T-helper 2 cell treated with Interferon-gamma antibody and Interleukin-4, amounts not matched to agents 5 μg/mL and 100 μg/mL, for 36 hours (primary cell): ENCODE results near the gene GLUD1.
"Not testable (repeated sequence)": the region's sequence is repeated elsewhere in the genome, so short reads cannot be mapped to it uniquely, and the experiment has no call there.

Source experiments
- DNase-seq: peaks from one replicate; pipeline ENCODE4 v3.0.0; 2021; ENCODE audit warnings: low spot score
- H3K27ac Mint-ChIP-seq: one replicate; pipeline ENCODE4 v1.8.0; 2021; ENCODE audit warnings: mild to moderate bottlenecking, mixed read lengths
- H3K27me3 Mint-ChIP-seq: one replicate; pipeline ENCODE4 v1.8.0; 2021; ENCODE audit warnings: low read depth, mixed read lengths
- H3K36me3 Mint-ChIP-seq: one replicate; pipeline ENCODE4 v1.8.0; 2021; ENCODE audit warnings: low read depth, mixed read lengths
- H3K4me1 Mint-ChIP-seq: one replicate; pipeline ENCODE4 v1.8.0; 2021; ENCODE audit warnings: low read depth, mixed read lengths
- H3K4me3 Mint-ChIP-seq: one replicate; pipeline ENCODE4 v1.8.0; 2022; ENCODE audit warnings: mild to moderate bottlenecking, moderate library complexity, mixed read lengths
- H3K9me3 Mint-ChIP-seq: one replicate; pipeline ENCODE4 v1.8.0; 2021; ENCODE audit warnings: mixed read lengths

The GLUD1 gene

DNA sequence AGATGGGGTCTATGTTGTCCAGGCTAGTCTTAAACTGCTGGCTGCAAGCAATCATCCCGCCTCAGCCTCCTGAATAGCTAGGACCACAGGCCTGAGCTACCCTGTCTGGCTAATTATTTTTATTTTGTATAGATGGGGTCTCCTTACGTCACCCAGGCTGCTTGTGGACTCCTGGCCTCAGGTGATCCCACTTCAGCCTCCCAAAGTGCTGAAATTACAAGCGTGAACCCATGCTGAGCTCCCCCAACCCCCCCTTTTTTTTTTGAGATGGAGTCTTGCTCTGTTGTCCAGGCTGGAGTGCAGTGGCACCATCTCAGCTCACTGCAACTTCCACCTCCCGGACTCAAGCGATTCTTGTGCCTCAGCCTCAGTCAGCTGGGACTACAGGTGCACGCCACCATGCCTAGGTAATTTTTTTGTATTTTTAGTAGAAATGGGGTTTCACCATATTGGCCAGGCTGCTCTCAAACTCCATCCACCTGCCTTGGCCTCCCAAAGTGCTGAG is 49.2 kb downstream of the GLUD1 start:
- Mint-ChIP-seq H3K4me1 (no peaks in the 10 kb centered on the region), H3K4me3 (no peak overlapping the region), H3K9me3 (no peaks in the 10 kb centered on the region), H3K27me3 (no peaks in the 10 kb centered on the region), H3K27ac (no peak overlapping the region), H3K36me3 (peaks cover 25% of the 10 kb centered on the region)
- DNase-seq, result no peak

DNA sequence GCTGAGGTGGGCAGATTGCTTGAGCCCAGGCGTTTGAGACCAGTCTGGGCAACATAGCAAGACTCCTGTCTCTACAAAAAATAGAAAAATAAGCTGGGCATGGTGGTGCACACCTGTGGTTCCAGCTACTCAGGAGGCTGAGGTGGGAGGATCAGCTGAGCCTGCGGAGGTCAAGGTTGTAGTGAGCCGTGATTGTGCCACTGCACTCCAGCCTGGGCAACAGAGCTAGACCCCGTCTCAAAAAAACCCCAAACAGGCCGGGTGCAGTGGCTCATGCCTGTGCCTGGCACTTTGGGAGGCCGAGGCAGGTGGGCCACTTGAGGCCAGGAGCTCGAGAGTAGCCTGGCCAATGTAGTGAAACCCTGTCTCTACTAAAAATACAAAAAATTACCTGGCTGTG is 51.1 kb downstream of the GLUD1 start:
- H3K4me1 Mint-ChIP-seq, H3K9me3 Mint-ChIP-seq, H3K4me3 Mint-ChIP-seq, H3K27ac Mint-ChIP-seq, DNase-seq, H3K27me3 Mint-ChIP-seq: not testable (repeated sequence)
- H3K36me3 Mint-ChIP-seq, result peaks cover 17% of the 10 kb centered on the region

DNA sequence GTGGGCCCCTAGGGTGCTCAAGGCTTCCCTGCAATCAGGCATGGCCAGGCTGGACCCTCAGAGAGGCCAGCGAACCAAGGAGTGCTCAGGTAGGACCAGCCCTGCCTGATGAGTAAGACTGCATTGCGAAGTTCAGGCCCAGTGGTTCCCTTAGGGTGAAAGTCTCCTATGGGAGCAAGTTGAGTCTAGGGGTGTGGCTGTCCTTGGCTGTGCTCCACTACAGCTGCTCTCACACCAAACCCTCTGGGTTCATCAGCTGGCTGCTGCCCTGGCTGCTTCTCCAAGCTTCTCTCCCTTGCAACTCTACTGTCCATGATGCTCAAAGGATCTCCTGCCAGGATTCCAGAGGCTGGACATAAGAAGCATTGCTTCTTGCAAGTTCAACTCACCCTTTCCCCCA is 55.9 kb downstream of the GLUD1 start:
- Mint-ChIP-seq H3K9me3 (no peaks in the 10 kb centered on the region), H3K27me3 (peaks cover 10% of the 10 kb centered on the region), H3K4me3 (no peak overlapping the region), H3K36me3 (peaks cover 4% of the 10 kb centered on the region), H3K4me1 (no peaks in the 10 kb centered on the region), H3K27ac (no peak overlapping the region)
- no peak for DNase-seq

DNA sequence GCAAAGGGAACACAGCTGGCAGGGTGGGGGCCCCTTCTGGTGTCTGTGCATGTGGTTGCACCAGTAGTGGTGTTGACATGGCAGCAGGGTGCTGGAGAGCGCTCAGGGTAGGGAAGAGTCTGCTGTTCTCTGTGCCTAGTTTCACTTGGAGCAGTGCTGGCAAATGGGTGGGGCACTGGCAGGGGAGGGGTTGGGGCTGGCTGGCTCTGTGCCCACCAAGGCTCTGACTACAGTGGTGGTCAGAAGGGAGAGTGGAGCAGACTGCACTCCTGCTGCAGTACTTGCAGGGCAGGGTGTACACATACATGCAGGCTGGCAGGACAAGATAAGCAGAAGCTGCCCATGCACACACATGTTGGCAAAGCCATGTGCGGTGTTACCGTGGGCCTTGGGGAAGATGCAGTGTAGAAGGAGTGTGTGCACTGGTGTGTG is 56.3 kb downstream of the GLUD1 start:
- DNase-seq, result no peak
- H3K4me1 Mint-ChIP-seq, result no peaks in the 10 kb centered on the region
- peaks cover 10% of the 10 kb centered on the region for H3K27me3 Mint-ChIP-seq
- no peaks in the 10 kb centered on the region for H3K9me3 Mint-ChIP-seq
- H3K36me3 Mint-ChIP-seq, result peaks cover 3% of the 10 kb centered on the region
- H3K4me3 Mint-ChIP-seq, result no peak overlapping the region
- H3K27ac Mint-ChIP-seq, result no peak overlapping the region

DNA sequence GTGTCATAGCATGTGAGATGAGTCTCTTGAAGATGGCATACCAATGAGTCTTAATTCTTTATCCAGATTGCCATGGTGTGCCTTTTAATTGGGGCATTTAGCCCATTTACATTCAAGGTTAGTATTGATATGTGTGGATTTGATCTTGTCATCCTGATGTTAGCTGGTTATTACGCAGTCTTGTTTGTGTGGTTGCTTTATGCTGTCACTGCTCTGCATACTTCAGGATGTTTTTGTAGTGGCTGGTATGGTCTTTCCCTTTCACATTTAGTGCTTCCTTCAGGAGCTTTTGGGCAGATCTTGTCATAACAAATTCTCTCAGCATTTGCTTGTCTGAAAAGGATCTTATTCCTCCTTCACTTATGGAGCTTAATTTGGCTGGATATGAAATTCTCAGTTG is 58.0 kb downstream of the GLUD1 start:
- Mint-ChIP-seq H3K27me3 (peaks cover 11% of the 10 kb centered on the region), H3K4me1 (no peaks in the 10 kb centered on the region), H3K4me3 (no peak overlapping the region), H3K36me3 (no peaks in the 10 kb centered on the region), H3K27ac (no peak overlapping the region), H3K9me3 (no peaks in the 10 kb centered on the region)
- DNase-seq, result no peak

DNA sequence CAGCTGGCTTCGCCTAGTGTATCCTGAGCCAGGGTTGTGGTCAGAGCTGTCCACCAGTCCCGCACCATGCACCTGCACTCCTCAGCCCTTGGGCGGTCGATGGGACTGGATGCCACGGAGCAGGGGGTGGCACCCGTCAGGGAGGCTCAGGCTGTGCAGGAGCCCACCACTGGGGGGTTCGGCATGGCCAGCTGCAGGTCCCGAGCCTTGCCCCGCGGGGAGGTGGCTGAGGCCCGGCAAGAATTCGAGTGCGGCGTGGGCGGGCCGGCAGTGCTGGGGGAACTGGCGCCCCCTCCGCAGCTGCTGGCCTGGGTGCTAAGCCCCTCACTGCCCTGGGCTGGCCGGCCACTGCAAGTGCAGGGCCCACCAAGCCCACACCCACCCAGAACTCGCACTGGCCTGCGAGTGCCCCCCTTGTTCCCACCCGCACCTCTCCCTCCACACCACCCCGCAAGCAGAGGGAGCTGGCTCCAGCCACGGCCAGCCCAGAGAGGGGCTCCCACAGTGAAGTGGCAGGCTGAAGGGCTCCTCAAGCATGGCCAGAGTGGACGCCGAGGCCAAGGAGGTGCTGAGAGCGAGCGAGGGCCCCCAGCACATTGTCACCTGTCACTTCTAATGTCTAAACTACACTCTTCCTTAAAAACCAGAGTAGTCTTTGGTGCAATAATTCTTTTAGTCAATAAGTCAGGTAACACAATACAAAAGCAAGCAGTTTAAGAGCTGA is 63.6 kb downstream of the GLUD1 start:
- H3K9me3 Mint-ChIP-seq, result no peaks in the 10 kb centered on the region
- H3K4me1 Mint-ChIP-seq, result no peaks in the 10 kb centered on the region
- no peak overlapping the region for H3K4me3 Mint-ChIP-seq
- peaks cover 14% of the 10 kb centered on the region for H3K27me3 Mint-ChIP-seq
- no peak for DNase-seq
- no peaks in the 10 kb centered on the region for H3K36me3 Mint-ChIP-seq
- H3K27ac Mint-ChIP-seq, result no peak overlapping the region

DNA sequence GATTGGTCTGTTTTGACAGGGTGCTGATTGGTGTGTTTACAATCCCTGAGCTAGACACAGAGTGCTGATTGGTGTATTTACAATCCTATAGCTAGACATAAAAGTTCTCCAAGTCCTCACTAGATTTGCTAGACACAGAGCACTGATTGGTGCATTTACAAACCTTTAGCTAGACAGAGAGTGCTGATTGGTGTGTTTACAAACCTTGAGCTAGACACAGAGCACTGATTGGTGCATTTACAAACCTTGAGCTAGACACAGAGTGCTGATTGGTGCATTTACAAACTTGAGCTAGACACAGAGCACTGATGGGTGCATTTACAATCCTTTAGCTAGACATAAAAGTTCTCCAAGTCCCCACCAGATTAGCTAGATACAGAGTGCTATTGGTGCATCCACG is 64.2 kb downstream of the GLUD1 start:
- not testable (repeated sequence) for H3K27ac Mint-ChIP-seq, DNase-seq, H3K36me3 Mint-ChIP-seq, H3K4me1 Mint-ChIP-seq, H3K9me3 Mint-ChIP-seq, H3K4me3 Mint-ChIP-seq
- peaks cover 14% of the 10 kb centered on the region for H3K27me3 Mint-ChIP-seq

DNA sequence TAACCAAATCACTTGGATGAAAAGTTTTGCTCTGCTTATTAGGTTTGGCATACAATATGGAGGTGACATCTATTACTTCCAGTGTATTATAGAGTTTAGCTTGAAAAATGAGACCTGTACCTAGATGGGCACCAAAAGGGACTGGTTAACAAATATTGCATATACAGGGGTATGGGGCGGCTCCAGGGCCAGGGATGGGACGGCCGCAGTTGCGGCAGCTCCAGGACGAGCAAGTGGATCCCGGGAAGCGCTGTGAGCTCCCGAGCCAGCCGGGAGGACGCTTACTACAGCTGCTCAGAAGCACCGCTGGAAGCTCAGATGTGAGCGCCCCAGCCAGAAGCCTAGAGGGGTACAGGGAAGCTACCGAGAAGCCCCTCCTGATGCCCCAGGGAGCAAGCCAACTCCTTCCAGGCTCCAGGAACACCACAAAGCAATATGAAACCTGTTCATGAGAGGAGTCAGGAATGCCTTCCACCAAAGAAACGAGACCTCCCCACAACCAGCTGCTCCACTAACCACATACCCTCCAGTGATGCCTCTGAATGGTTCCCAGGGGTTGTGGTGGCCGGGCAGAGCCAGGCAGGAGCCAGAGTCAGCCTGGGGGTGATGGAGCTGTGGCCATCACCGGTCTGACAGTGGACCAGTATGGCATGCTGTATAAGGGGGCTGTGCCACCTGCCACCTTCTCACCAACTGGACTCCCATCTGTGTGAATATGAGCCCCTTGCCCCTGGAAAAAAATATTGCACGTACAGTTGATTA is 67.7 kb downstream of the GLUD1 start:
- not testable (repeated sequence) for H3K36me3 Mint-ChIP-seq, H3K4me3 Mint-ChIP-seq, H3K9me3 Mint-ChIP-seq, DNase-seq, H3K4me1 Mint-ChIP-seq, H3K27me3 Mint-ChIP-seq, H3K27ac Mint-ChIP-seq

DNA sequence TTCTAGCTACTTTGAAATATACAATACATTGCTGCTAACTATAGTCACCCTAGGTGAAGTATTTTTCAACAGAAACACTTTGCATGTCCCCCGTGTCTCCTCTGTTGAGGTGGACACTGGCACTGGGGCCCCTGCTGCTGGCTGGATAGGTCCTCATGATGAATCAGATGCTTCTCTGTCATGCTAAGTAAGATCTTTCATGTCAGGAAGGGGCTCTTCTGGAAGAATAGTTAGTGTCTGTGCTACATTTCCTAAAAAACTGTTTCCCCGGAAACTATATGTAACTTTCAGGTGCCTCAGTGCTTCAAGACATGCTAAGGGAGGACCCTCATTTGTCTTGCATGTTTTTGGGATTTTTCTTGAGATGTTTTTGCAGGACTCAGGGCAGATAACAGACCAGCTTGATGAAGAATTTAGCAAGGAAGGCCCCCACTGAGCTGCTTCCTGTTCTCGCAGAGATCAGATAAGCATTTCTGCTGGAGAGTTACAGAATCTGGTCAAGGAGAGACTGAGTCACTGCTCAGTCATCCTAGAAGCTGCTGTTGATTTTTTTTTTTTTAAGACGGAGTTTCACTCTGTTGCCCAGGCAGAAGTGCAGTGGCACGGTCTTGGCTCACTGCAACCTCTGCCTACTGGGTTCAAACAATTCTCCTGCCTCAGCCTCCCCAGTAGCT is 69.2 kb downstream of the GLUD1 start:
- not testable (repeated sequence) for H3K36me3 Mint-ChIP-seq, H3K9me3 Mint-ChIP-seq, H3K4me3 Mint-ChIP-seq, H3K27me3 Mint-ChIP-seq, H3K4me1 Mint-ChIP-seq
- peak overlapping the region; percentile 28 for H3K27ac Mint-ChIP-seq
- DNase-seq, result peak; percentile 55

DNA sequence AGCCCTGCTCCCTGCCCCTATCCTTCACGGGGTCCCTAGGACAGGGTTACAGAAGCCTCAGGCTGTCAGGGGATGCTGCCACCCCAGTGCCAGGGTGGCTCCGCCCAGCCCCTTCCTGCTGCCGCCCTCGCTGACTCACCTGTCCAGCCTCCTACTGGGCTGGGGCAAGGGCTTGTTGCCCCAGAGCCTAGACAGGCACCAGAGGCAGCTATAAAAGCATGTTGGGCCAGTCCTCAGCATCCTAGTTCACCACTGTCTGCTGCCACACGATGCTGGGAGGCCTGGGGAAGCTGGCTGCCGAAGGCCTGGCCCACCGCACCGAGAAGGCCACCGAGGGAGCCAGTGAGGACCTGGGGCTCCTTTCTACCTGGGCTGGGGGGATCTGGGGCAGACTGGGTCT is 74.6 kb downstream of the GLUD1 start, which contains the start of gene FAM25A:
Gene FAM25A, plus strand, starts transcription at position 239 of the 400 bp plus-strand sequence. Its CDS starts 31 bp downstream, at position 270.
- H3K27me3 Mint-ChIP-seq, H3K9me3 Mint-ChIP-seq, H3K27ac Mint-ChIP-seq, DNase-seq, H3K4me3 Mint-ChIP-seq, H3K36me3 Mint-ChIP-seq, H3K4me1 Mint-ChIP-seq: not testable (repeated sequence)

DNA sequence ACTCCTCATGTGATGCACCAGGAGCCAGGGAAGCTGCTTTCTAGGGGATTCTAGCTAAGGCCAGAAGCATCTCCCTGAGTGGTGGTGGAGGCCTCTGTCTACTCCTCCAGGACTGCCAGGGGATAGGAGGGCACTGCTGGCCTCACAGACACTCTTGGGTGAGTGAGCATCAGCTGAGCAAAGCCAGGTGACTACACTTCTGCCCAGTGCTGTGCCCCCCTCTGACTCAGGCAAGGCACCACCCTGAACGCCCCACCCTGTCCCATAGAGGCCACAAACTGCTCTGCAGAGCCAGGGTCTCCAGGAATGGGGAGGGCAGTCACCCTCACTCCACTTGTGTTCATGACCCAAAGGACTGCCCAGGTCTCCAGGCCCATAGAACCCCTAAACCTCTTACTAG is 75.1 kb downstream of the GLUD1 start:
- not testable (repeated sequence) for H3K4me3 Mint-ChIP-seq, H3K27ac Mint-ChIP-seq, H3K36me3 Mint-ChIP-seq, H3K9me3 Mint-ChIP-seq, H3K27me3 Mint-ChIP-seq, H3K4me1 Mint-ChIP-seq, DNase-seq

DNA sequence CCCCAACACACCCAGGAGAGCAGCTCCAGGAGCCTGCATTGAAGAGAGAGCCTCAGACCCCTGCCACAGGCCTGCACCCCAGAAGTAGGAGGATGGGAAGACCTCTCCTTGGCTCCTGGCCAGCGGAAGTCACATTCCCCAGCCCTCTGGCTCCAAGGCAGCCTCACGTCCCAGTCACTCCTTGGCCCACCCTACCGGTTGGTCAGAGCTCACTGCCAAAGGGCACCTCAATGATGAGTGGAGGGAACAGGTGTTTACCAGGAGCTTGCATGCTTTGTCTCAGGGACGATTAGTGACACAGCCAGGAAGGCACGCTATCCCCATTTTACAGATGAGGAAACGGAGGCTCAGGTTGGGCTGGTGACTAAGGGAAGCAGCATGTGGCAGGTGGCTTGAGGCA is 75.6 kb downstream of the GLUD1 start:
- H3K4me3 Mint-ChIP-seq, H3K9me3 Mint-ChIP-seq, DNase-seq, H3K36me3 Mint-ChIP-seq, H3K4me1 Mint-ChIP-seq, H3K27me3 Mint-ChIP-seq, H3K27ac Mint-ChIP-seq: not testable (repeated sequence)

DNA sequence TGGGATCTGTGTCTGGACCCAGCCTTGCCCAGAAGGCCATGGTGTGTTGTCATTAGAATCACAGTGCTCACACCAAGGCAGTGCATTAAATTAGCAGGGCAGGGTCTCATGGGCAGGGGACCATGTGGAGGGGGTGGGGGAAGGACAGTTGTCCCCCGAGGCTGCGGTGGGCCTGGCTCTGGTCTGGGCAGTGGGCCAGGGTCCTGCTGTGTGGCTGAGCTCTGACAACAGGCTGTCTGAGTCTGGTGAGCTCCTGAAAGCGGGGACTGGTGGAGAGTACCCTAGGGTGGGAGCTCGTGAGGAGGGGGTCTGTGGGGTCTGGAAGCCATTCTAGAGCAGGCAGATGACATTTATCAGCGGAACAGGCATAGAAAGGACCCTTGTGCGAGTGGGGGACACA is 76.5 kb downstream of the GLUD1 start:
- H3K27ac Mint-ChIP-seq, H3K4me1 Mint-ChIP-seq, H3K36me3 Mint-ChIP-seq, DNase-seq, H3K9me3 Mint-ChIP-seq, H3K27me3 Mint-ChIP-seq, H3K4me3 Mint-ChIP-seq: not testable (repeated sequence)

DNA sequence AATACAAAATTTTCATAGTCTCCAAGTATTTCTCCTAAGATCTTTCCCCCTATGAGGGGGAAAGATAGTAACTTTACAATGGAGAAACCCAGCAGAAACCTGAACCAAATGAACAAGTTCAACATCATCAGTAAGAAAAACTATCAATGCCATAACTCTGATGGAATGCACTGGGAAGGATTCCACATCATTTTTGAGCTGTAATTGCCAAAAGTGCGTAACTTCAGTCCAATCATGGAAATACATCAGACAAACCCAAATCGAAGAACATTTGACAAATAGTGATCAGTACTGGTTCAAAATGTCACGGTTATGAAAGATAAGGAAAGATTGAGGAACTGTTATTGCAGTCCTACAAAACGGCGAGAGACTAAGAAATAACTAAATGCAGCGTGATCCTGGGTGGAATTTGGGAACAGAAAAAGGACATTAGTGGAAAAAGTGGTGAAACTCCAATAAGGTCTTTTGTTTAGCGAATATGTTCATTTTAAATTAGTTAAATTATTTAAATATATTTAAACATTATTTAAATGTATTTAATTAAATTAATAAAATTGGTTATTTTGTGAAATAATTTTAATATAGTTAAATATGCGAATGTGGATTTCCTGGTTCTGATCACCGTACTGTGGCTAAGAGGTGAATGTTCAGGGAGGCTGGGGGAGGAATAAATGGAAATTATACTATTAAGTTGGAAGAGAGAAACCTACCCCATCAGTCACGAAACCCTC is 79.5 kb downstream of the GLUD1 start:
- not testable (repeated sequence) for H3K27me3 Mint-ChIP-seq, H3K4me3 Mint-ChIP-seq, H3K36me3 Mint-ChIP-seq, H3K9me3 Mint-ChIP-seq, H3K27ac Mint-ChIP-seq, DNase-seq, H3K4me1 Mint-ChIP-seq
